ENCODE data around the gene BCR.

Gene BCR

GRCh38 chr22:23192133-23192532, 11.8 kb downstream of the BCR start:
- Histone ChIP-seq H3K27me3 (ENCODE audit: insufficient read depth, low read length) (no peaks in the 10 kb centered on the region), H3K14ac (ENCODE audit: low read length) (no peak overlapping the region), H3K27ac (ENCODE audit: low read depth, low read length) (no peak overlapping the region), H2BK5ac (ENCODE audit: low read depth, low read length, poor library complexity) (no peak overlapping the region), H4K12ac (ENCODE audit: low read depth, low read length) (no peak overlapping the region), H2AFZ (ENCODE audit: insufficient read depth, low read length, poor library complexity) (no peak overlapping the region), H3K79me2 (ENCODE audit: control insufficient read depth, insufficient read depth, low read length, poor library complexity) (peaks cover 16% of the 10 kb centered on the region), H2AK5ac (ENCODE audit: low read length) (no peak overlapping the region), H3K79me1 (ENCODE audit: low read length) (no peaks in the 10 kb centered on the region), H3K18ac (ENCODE audit: low read length) (no peak overlapping the region), H3K9me3 (ENCODE audit: insufficient read depth, low read depth, low read length) (no peaks in the 10 kb centered on the region), H3K36me3 (ENCODE audit: control insufficient read depth in 1 of 2, insufficient read depth in 2 of 2, low read length in 2 of 2) (peaks cover 16 to 29% of the 10 kb centered on the region in 2 experiments), H3K4me2 (ENCODE audit: low read length) (no peak overlapping the region), H3K4me3 (ENCODE audit: low read depth, low read length) (no peak overlapping the region), H3K4me1 (ENCODE audit: control insufficient read depth in 1 of 2, insufficient read depth in 2 of 2, low read length in 2 of 2) (peaks cover 4 to 5% of the 10 kb centered on the region in 2 experiments), H4K8ac (ENCODE audit: low read depth, low read length) (no peak overlapping the region), H2BK120ac (ENCODE audit: insufficient read depth, low read length, poor library complexity) (no peak overlapping the region), H3K4ac (ENCODE audit: low read depth, low read length) (peak overlapping the region; percentile 12), H4K91ac (ENCODE audit: low read depth, low read length) (no peak overlapping the region), H3K23ac (ENCODE audit: low read length) (no peak overlapping the region), H2BK12ac (ENCODE audit: low read length) (no peak overlapping the region), H3K9ac (ENCODE audit: low read length) (no peak overlapping the region)
- no peak for DNase-seq
- no CpG with 5 or more reads among the region's 5 CpGs for WGBS (ENCODE audit: extremely low coverage, insufficient coverage, insufficient read length)

GRCh38 chr22:23192558-23192957, 12.2 kb downstream of the BCR start:
- Histone ChIP-seq H2AK5ac (ENCODE audit: low read length) (no peak overlapping the region), H3K4me3 (ENCODE audit: low read depth, low read length) (no peak overlapping the region), H3K14ac (ENCODE audit: low read length) (no peak overlapping the region), H2BK12ac (ENCODE audit: low read length) (no peak overlapping the region), H3K27ac (ENCODE audit: low read depth, low read length) (no peak overlapping the region), H3K36me3 (ENCODE audit: control insufficient read depth in 1 of 2, insufficient read depth in 2 of 2, low read length in 2 of 2) (peaks cover 16 to 29% of the 10 kb centered on the region in 2 experiments), H3K4me1 (ENCODE audit: control insufficient read depth in 1 of 2, insufficient read depth in 2 of 2, low read length in 2 of 2) (peaks cover 4 to 5% of the 10 kb centered on the region in 2 experiments), H2BK5ac (ENCODE audit: low read depth, low read length, poor library complexity) (no peak overlapping the region), H3K9ac (ENCODE audit: low read length) (no peak overlapping the region), H3K9me3 (ENCODE audit: insufficient read depth, low read depth, low read length) (no peaks in the 10 kb centered on the region), H3K79me2 (ENCODE audit: control insufficient read depth, insufficient read depth, low read length, poor library complexity) (peaks cover 16% of the 10 kb centered on the region), H2AFZ (ENCODE audit: insufficient read depth, low read length, poor library complexity) (no peak overlapping the region), H3K23ac (ENCODE audit: low read length) (no peak overlapping the region), H4K91ac (ENCODE audit: low read depth, low read length) (no peak overlapping the region), H3K27me3 (ENCODE audit: insufficient read depth, low read length) (no peaks in the 10 kb centered on the region), H4K8ac (ENCODE audit: low read depth, low read length) (no peak overlapping the region), H2BK120ac (ENCODE audit: insufficient read depth, low read length, poor library complexity) (no peak overlapping the region), H3K4me2 (ENCODE audit: low read length) (no peak overlapping the region), H3K18ac (ENCODE audit: low read length) (no peak overlapping the region), H4K12ac (ENCODE audit: low read depth, low read length) (no peak overlapping the region), H3K4ac (ENCODE audit: low read depth, low read length) (peak overlapping the region; percentile 12), H3K79me1 (ENCODE audit: low read length) (no peaks in the 10 kb centered on the region)
- no peak for DNase-seq
- WGBS (ENCODE audit: extremely low coverage, insufficient coverage, insufficient read length), result no CpG with 5 or more reads among the region's 4 CpGs

- Histone ChIP-seq H2BK12ac (ENCODE audit: low read length) (no peak overlapping the region), H3K79me1 (ENCODE audit: low read length) (no peaks in the 10 kb centered on the region), H3K4me3 (ENCODE audit: low read depth, low read length) (no peak overlapping the region), H2BK5ac (ENCODE audit: low read depth, low read length, poor library complexity) (no peak overlapping the region), H3K14ac (ENCODE audit: low read length) (no peak overlapping the region), H3K36me3 (ENCODE audit: control insufficient read depth in 1 of 2, insufficient read depth in 2 of 2, low read length in 2 of 2) (peaks cover 13 to 21% of the 10 kb centered on the region in 2 experiments), H3K4me1 (ENCODE audit: control insufficient read depth in 1 of 2, insufficient read depth in 2 of 2, low read length in 2 of 2) (peaks cover 0 to 4% of the 10 kb centered on the region in 2 experiments), H3K9ac (ENCODE audit: low read length) (peak overlapping the region; percentile 57), H4K12ac (ENCODE audit: low read depth, low read length) (no peak overlapping the region), H3K4ac (ENCODE audit: low read depth, low read length) (peak overlapping the region; percentile 44), H3K27me3 (ENCODE audit: insufficient read depth, low read length) (no peaks in the 10 kb centered on the region), H2BK120ac (ENCODE audit: insufficient read depth, low read length, poor library complexity) (no peak overlapping the region), H3K9me3 (ENCODE audit: insufficient read depth, low read depth, low read length) (no peaks in the 10 kb centered on the region), H4K8ac (ENCODE audit: low read depth, low read length) (no peak overlapping the region), H3K4me2 (ENCODE audit: low read length) (no peak overlapping the region), H4K91ac (ENCODE audit: low read depth, low read length) (no peak overlapping the region), H3K27ac (ENCODE audit: low read depth, low read length) (no peak overlapping the region), H3K23ac (ENCODE audit: low read length) (no peak overlapping the region), H2AFZ (ENCODE audit: insufficient read depth, low read length, poor library complexity) (no peak overlapping the region), H3K79me2 (ENCODE audit: control insufficient read depth, insufficient read depth, low read length, poor library complexity) (peaks cover 15% of the 10 kb centered on the region), H3K18ac (ENCODE audit: low read length) (peak overlapping the region; percentile 31), H2AK5ac (ENCODE audit: low read length) (no peak overlapping the region)
- whole genome bisulfite sequencing (ENCODE audit: extremely low coverage, insufficient coverage, insufficient read length), result no CpG with 5 or more reads among the region's 5 CpGs
- no peak for DNase-seq
Observed at GRCh38 chr22:23193196-23193827, 13.0 kb downstream of the BCR start.

GRCh38 chr22:23193882-23194281, 13.6 kb downstream of the BCR start:
- no peak overlapping the region for H2BK12ac ChIP-seq (ENCODE audit: low read length)
- H2AFZ ChIP-seq (ENCODE audit: insufficient read depth, low read length, poor library complexity), result no peak overlapping the region
- H3K14ac ChIP-seq (ENCODE audit: low read length), result no peak overlapping the region
- peaks cover 15 to 21% of the 10 kb centered on the region in 2 experiments for H3K36me3 ChIP-seq (ENCODE audit: control insufficient read depth in 1 of 2, insufficient read depth in 2 of 2, low read length in 2 of 2)
- no peak overlapping the region for H3K27ac ChIP-seq (ENCODE audit: low read depth, low read length)
- peak overlapping the region; percentile 44 for H3K4ac ChIP-seq (ENCODE audit: low read depth, low read length)
- no peak overlapping the region for H2BK120ac ChIP-seq (ENCODE audit: insufficient read depth, low read length, poor library complexity)
- no peaks in the 10 kb centered on the region for H3K79me1 ChIP-seq (ENCODE audit: low read length)
- H3K23ac ChIP-seq (ENCODE audit: low read length), result no peak overlapping the region
- H3K4me3 ChIP-seq (ENCODE audit: low read depth, low read length), result no peak overlapping the region
- WGBS (ENCODE audit: extremely low coverage, insufficient coverage, insufficient read length), result no CpG with 5 or more reads among the region's 5 CpGs
- H3K4me1 ChIP-seq (ENCODE audit: control insufficient read depth in 1 of 2, insufficient read depth in 2 of 2, low read length in 2 of 2), result peaks cover 0 to 4% of the 10 kb centered on the region in 2 experiments
- H4K91ac ChIP-seq (ENCODE audit: low read depth, low read length), result no peak overlapping the region
- no peak overlapping the region for H2BK5ac ChIP-seq (ENCODE audit: low read depth, low read length, poor library complexity)
- peak overlapping the region; percentile 57 for H3K9ac ChIP-seq (ENCODE audit: low read length)
- no peak overlapping the region for H2AK5ac ChIP-seq (ENCODE audit: low read length)
- H3K4me2 ChIP-seq (ENCODE audit: low read length), result no peak overlapping the region
- H3K18ac ChIP-seq (ENCODE audit: low read length), result peak overlapping the region; percentile 31
- H4K12ac ChIP-seq (ENCODE audit: low read depth, low read length), result no peak overlapping the region
- DNase-seq, result no peak
- H3K9me3 ChIP-seq (ENCODE audit: insufficient read depth, low read depth, low read length), result no peaks in the 10 kb centered on the region
- no peak overlapping the region for H4K8ac ChIP-seq (ENCODE audit: low read depth, low read length)
- no peaks in the 10 kb centered on the region for H3K27me3 ChIP-seq (ENCODE audit: insufficient read depth, low read length)
- peaks cover 13% of the 10 kb centered on the region for H3K79me2 ChIP-seq (ENCODE audit: control insufficient read depth, insufficient read depth, low read length, poor library complexity)

All from trophoblast cell (in vitro differentiated cells and primary cell).